Esophagus squamous epithelium (tissue), 4 donors: Measurements from ENCODE around the gene RIMS4.
A peak's percentile ranks its signal among the peaks of the same experiment; 100 is the strongest.

Experiments
- CTCF ChIP-seq, 6 experiments: fragments of 450-650 bp in 4 of 6; fragments of 200-600 bp in 2 of 6; sonication (generic) in 2 of 6; IDR thresholded peaks; one replicate each; pipeline ENCODE4 v1.5.1; 2016 to 2019; ENCODE audit warnings: antibody characterized with exemption in 6 of 6, mild to moderate bottlenecking in 4 of 6, moderate library complexity in 4 of 6
- POLR2A ChIP-seq, 4 donors: fragments of 450-650 bp; IDR thresholded peaks; one replicate each; pipeline ENCODE4 v1.6.1; 2017; ENCODE audit warnings: antibody characterized with exemption in 4 of 4, mild to moderate bottlenecking in 4 of 4, moderate library complexity in 3 of 4

- TF ChIP-seq CTCF (IDR thresholded peaks at IDR 0.05) (peak in 2 of 6 experiments; percentile 22 to 32), POLR2A (IDR thresholded peaks at IDR 0.05) (no peak)
These were observed 92.4 kb downstream of the RIMS4 start for GRCh38 chr20:44717986-44718385.
